Upper lobe of left lung (tissue), 4 donors: ENCODE data around the gene RASA1.

Experiments
- EP300 ChIP-seq, 4 donors: sonication (generic); formaldehyde crosslinking; IDR thresholded peaks; one replicate each; pipeline ENCODE4 v1.5.1; 2017; ENCODE audit warnings: antibody characterized with exemption in 4 of 4, control low read depth in 2 of 4
- POLR2A ChIP-seq, 4 donors: fragments of 450-650 bp; IDR thresholded peaks; one replicate each; pipeline ENCODE4 v1.5.1; 2016 to 2017; ENCODE audit warnings: antibody characterized with exemption in 4 of 4, mild to moderate bottlenecking in 2 of 4
- POLR2AphosphoS5 ChIP-seq, 2 donors: sonication (generic); formaldehyde crosslinking; IDR thresholded peaks; one replicate each; pipeline ENCODE4 v1.5.1; 2017; ENCODE audit warnings: antibody characterized with exemption in 2 of 2
- TF ChIP-seq, protein P1 (sequence below), 6 experiments: fragments of 450-650 bp in 4 of 6; fragments of 200-600 bp in 2 of 6; sonication (generic) in 2 of 6; IDR thresholded peaks; one replicate each; pipeline ENCODE4 v1.5.1; 2016 to 2019; ENCODE audit warnings: antibody characterized with exemption in 6 of 6

DNA sequence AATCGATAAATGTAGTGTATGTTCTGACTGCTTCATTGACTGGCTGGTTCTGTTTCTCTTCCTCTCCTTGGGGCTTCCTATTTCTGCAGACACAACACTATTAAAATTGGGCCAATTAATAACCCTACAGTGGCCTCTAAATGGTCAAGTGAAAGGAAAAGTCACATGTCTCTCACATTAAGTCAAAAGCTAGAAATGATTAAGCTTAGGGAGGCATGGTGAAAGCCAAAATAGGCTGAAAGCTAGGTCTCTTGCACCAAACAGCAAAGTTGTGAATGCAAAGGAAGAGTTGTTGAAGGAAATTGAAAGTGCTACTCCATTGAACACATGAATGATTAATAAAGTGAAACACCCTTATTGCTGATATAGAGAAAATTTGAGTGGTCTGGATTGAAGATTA is 86.8 kb downstream of the RASA1 start:
- TF ChIP-seq POLR2A (IDR thresholded peaks at IDR 0.05) (no peak), POLR2AphosphoS5 (IDR thresholded peaks at IDR 0.05) (no peak), EP300 (IDR thresholded peaks at IDR 0.05) (no peak)
- TF ChIP-seq, protein P1, sequence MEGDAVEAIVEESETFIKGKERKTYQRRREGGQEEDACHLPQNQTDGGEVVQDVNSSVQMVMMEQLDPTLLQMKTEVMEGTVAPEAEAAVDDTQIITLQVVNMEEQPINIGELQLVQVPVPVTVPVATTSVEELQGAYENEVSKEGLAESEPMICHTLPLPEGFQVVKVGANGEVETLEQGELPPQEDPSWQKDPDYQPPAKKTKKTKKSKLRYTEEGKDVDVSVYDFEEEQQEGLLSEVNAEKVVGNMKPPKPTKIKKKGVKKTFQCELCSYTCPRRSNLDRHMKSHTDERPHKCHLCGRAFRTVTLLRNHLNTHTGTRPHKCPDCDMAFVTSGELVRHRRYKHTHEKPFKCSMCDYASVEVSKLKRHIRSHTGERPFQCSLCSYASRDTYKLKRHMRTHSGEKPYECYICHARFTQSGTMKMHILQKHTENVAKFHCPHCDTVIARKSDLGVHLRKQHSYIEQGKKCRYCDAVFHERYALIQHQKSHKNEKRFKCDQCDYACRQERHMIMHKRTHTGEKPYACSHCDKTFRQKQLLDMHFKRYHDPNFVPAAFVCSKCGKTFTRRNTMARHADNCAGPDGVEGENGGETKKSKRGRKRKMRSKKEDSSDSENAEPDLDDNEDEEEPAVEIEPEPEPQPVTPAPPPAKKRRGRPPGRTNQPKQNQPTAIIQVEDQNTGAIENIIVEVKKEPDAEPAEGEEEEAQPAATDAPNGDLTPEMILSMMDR (IDR thresholded peaks at IDR 0.05) = no peak
